Thymus (tissue), 11 donors: Measurements from ENCODE around the gene VWF. TPM values are rescaled to one million over a fixed set of nuclear protein-coding genes. Genes with fewer than 3 reads are reported as not detected.

Source experiments
- DNase-seq, 9 donors: peaks; one replicate each; pipeline ENCODE4 v3.0.0-alpha.2; 2013; ENCODE audit warnings: low spot score in 9 of 9, low read depth in 6 of 9, missing footprints in 1 of 9
- H3K27ac ChIP-seq, 2 donors: one replicate each; pipeline ENCODE4 v1.5.1; 2013; ENCODE audit warnings: control low read depth in 1 of 2, low read depth in 1 of 2, low read length in 1 of 2, mild to moderate bottlenecking in 1 of 2, moderate library complexity in 1 of 2
- H3K27me3 ChIP-seq, 2 donors: one replicate each; pipeline ENCODE4 v1.5.1; 2013; ENCODE audit warnings: low read length in 1 of 2; ENCODE audit not compliant: control insufficient read depth in 2 of 2, insufficient read depth in 1 of 2
- H3K36me3 ChIP-seq, 2 donors: one replicate each; pipeline ENCODE4 v1.5.1; 2013; ENCODE audit warnings: low read length in 1 of 2, mild to moderate bottlenecking in 1 of 2, moderate library complexity in 1 of 2; ENCODE audit not compliant: control insufficient read depth in 2 of 2, insufficient read depth in 2 of 2
- H3K4me1 ChIP-seq, 2 donors: one replicate each; pipeline ENCODE4 v1.5.1; 2013; ENCODE audit warnings: low read length in 2 of 2; ENCODE audit not compliant: control insufficient read depth in 2 of 2, insufficient read depth in 2 of 2
- H3K4me3 ChIP-seq, 2 donors: one replicate each; pipeline ENCODE4 v1.5.1; 2013; ENCODE audit warnings: low read length in 2 of 2, control low read depth in 1 of 2, mild to moderate bottlenecking in 1 of 2
- H3K9me3 ChIP-seq, 2 donors: one replicate each; pipeline ENCODE4 v1.5.1; 2013; ENCODE audit warnings: low read length in 1 of 2, mild to moderate bottlenecking in 1 of 2; ENCODE audit not compliant: control insufficient read depth in 2 of 2, insufficient read depth in 1 of 2
- WGBS: extraction: QIAGEN DNeasy Blood & Tissue Kit; methylation state at CpG from one replicate; pipeline ENCODE4 v1.1.7; 2013; 5-methylcytosine and 5-hydroxymethylcytosine counted together
- polyA plus RNA-seq: library from polyadenylated mRNA; stranded (reverse); fragments of 200-250 nt; gene quantifications from one replicate; pipeline ENCODE4 v1.2.3, GENCODE V29; 2013
- total RNA-seq: library from RNA; stranded (reverse); fragments of 120-200 nt; gene quantifications from one replicate; pipeline ENCODE4 v1.2.4, GENCODE V29; 2013
- donor health status: healthy.

The VWF gene
- total and polyA plus RNA-seq, 2 donors: 6.7 to 33.8 TPM

GRCh38 chr12:5960783-5961182, 163.7 kb downstream of the VWF start:
- Histone ChIP-seq H3K27me3 (no peaks in the 10 kb centered on the region), H3K9me3 (no peaks in the 10 kb centered on the region), H3K4me1 (no peaks in the 10 kb centered on the region), H3K4me3 (no peak overlapping the region), H3K27ac (no peak overlapping the region), H3K36me3 (no peaks in the 10 kb centered on the region)
- no peak for DNase-seq
- 94% methylated on average over 4 of the region's 4 CpGs for WGBS

GRCh38 chr12:5956987-5957386, 167.5 kb downstream of the VWF start:
- 97% methylated on average over 5 of the region's 5 CpGs for WGBS
- H3K36me3 ChIP-seq: no peaks in the 10 kb centered on the region
- H3K27ac ChIP-seq: no peak overlapping the region
- no peaks in the 10 kb centered on the region for H3K4me1 ChIP-seq
- no peak overlapping the region for H3K4me3 ChIP-seq
- no peaks in the 10 kb centered on the region for H3K9me3 ChIP-seq
- H3K27me3 ChIP-seq: no peaks in the 10 kb centered on the region
- no peak for DNase-seq

DNA sequence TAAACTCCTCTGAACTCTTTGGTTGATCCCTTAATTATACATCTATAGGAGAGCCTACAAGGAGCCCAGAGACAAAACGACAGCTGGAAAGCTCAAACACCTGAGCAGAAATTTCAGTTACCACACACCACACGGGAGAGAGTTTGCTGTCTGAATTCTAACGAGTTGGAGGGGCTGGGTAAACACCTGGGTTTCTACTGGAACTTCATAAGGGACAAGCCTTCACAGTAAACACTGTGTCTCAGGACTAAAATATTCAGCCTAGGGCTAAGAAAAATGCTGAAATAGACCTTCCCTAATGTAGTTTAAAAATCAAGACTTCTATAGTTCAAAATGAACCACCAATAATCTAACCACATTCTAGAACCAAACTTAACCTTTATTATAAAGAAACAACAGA, 169.8 kb downstream of the VWF start:
- Histone ChIP-seq H3K4me3 (no peak overlapping the region), H3K27ac (peak overlapping the region in 1 of 2 donors; percentile 27), H3K36me3 (no peaks in the 10 kb centered on the region), H3K27me3 (no peaks in the 10 kb centered on the region), H3K4me1 (peaks cover 0 to 13% of the 10 kb centered on the region in 2 donors), H3K9me3 (no peaks in the 10 kb centered on the region)
- peak in 1 of 9 donors; percentile 45 for DNase-seq
- WGBS: 35% methylated on average over 3 of the region's 3 CpGs

DNA sequence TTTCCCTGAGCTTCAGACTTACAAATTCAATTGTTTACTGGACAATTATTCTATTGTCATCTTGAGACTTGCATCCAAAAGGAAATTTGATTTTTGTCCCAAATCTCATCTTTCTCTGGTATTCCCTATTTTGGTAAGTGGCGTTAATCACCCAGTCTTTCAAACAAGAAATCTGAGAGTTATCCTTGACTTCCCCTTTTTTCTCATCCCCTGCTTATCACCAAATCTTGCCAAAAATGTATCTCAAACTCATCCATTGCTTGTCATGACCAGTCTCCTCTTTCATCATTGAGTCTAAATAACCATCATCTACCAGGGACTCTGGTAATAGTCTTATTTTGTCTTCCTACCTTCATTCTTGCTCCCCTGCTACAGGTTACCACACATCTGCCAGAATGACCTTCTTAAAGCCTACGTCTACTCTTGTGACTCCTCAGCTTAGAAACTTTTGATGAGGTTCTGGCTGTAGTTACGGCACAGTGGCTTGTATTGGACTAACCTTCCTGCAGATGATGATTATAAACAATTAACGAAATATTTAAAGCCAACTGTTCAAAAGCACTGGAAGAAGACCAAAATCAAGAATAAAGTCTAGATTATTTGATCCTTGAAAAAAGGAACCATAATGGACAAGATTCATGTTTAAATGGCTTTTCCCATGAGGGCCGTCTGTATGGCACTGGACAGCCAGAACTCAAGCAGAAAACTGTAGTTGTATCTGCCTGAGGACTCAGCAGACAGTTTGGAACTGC, 170.5 kb downstream of the VWF start:
- no peak for DNase-seq
- Histone ChIP-seq H3K9me3 (no peaks in the 10 kb centered on the region), H3K4me3 (no peak overlapping the region), H3K4me1 (peaks cover 0 to 15% of the 10 kb centered on the region in 2 donors), H3K27me3 (no peaks in the 10 kb centered on the region), H3K36me3 (no peaks in the 10 kb centered on the region), H3K27ac (peak overlapping the region in 1 of 2 donors; percentile 27)
- WGBS: 85% methylated on average over 5 of the region's 5 CpGs

GRCh38 chr12:5952031-5952430, 172.4 kb downstream of the VWF start:
- Histone ChIP-seq H3K27me3 (peaks cover 0 to 4% of the 10 kb centered on the region in 2 donors), H3K9me3 (no peaks in the 10 kb centered on the region), H3K27ac (no peak overlapping the region), H3K4me1 (peaks cover 0 to 25% of the 10 kb centered on the region in 2 donors), H3K4me3 (no peak overlapping the region), H3K36me3 (no peaks in the 10 kb centered on the region)
- no peak for DNase-seq
- 96% methylated on average over 3 of the region's 3 CpGs for WGBS

- H3K36me3 ChIP-seq: no peaks in the 10 kb centered on the region
- H3K27ac ChIP-seq: peak overlapping the region in 1 of 2 donors; percentile 12
- H3K4me1 ChIP-seq: peaks cover 0 to 31% of the 10 kb centered on the region in 2 donors
- DNase-seq: no peak
- WGBS: 35% methylated on average over 3 of the region's 3 CpGs
- no peaks in the 10 kb centered on the region for H3K9me3 ChIP-seq
- H3K4me3 ChIP-seq: no peak overlapping the region
- peaks cover 32 to 38% of the 10 kb centered on the region in 2 donors for H3K27me3 ChIP-seq
Observed at GRCh38 chr12:5948696-5949095, 175.8 kb downstream of the VWF start.

- H3K9me3 ChIP-seq: no peaks in the 10 kb centered on the region
- H3K36me3 ChIP-seq: no peaks in the 10 kb centered on the region
- H3K27ac ChIP-seq: no peak overlapping the region
- WGBS: 92% methylated on average over 1 of the region's 1 CpG
- DNase-seq: no peak
- H3K4me3 ChIP-seq: no peak overlapping the region
- H3K27me3 ChIP-seq: peaks cover 34 to 43% of the 10 kb centered on the region in 2 donors
- H3K4me1 ChIP-seq: peaks cover 0 to 31% of the 10 kb centered on the region in 2 donors
Observed at GRCh38 chr12:5947006-5947405, 177.5 kb downstream of the VWF start.

GRCh38 chr12:5946388-5946787, 178.1 kb downstream of the VWF start:
- Histone ChIP-seq H3K36me3 (no peaks in the 10 kb centered on the region), H3K4me3 (no peak overlapping the region), H3K27me3 (peaks cover 34 to 43% of the 10 kb centered on the region in 2 donors), H3K27ac (no peak overlapping the region), H3K9me3 (no peaks in the 10 kb centered on the region), H3K4me1 (peaks cover 0 to 26% of the 10 kb centered on the region in 2 donors)
- no peak for DNase-seq
- WGBS: 90% methylated on average over 2 of the region's 2 CpGs

- no peak for DNase-seq
- H3K27ac ChIP-seq: no peak within 1 kb of the TSS
- peaks cover 0 to 17% of the 10 kb centered on the region in 2 donors for H3K4me1 ChIP-seq
- WGBS: 6% methylated on average over 66 of the region's 66 CpGs
- no peaks in the 10 kb centered on the region for H3K36me3 ChIP-seq
- H3K9me3 ChIP-seq: no peaks in the 10 kb centered on the region
- peak within 1 kb of the TSS in 1 of 2 donors; percentile 12 for H3K4me3 ChIP-seq
- peaks cover 34 to 43% of the 10 kb centered on the region in 2 donors for H3K27me3 ChIP-seq
Observed at GRCh38 chr12:5945071-5946008, 179.1 kb downstream of the VWF start, which contains the start of gene ANO2. Gene ANO2, minus strand, starts transcription at chr12:5945259. Its CDS starts 42 bp downstream, at chr12:5945217.
